ENCODE measurements around the gene STAT3.
"Not testable (repeated sequence)": the region's sequence is repeated elsewhere in the genome, so short reads cannot be mapped to it uniquely, and the experiment has no call there.

DNA sequence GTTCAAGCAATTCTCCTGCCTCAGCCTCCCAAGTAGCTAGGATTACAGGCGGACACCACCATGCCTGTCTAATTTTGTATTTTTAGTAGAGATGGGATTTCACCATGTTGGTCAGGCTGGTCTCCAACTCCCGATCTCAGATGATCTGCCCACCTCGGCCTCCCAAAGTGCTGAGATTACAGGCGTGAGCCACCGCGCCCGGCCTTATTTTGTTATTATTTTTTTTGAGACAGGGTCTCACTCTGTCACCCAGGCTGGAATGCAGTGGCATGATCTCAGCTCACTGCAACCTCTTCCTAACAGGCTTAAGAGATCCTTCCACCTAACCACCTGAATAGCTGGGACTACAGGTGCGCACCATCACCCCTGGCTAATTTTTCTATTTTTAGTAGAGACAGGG is 7.4 kb upstream of the STAT3 start:
- TF ChIP-seq, protein P1, sequence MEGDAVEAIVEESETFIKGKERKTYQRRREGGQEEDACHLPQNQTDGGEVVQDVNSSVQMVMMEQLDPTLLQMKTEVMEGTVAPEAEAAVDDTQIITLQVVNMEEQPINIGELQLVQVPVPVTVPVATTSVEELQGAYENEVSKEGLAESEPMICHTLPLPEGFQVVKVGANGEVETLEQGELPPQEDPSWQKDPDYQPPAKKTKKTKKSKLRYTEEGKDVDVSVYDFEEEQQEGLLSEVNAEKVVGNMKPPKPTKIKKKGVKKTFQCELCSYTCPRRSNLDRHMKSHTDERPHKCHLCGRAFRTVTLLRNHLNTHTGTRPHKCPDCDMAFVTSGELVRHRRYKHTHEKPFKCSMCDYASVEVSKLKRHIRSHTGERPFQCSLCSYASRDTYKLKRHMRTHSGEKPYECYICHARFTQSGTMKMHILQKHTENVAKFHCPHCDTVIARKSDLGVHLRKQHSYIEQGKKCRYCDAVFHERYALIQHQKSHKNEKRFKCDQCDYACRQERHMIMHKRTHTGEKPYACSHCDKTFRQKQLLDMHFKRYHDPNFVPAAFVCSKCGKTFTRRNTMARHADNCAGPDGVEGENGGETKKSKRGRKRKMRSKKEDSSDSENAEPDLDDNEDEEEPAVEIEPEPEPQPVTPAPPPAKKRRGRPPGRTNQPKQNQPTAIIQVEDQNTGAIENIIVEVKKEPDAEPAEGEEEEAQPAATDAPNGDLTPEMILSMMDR (conservative IDR thresholded peaks at IDR 0.05): not testable (repeated sequence)
- not testable (repeated sequence) for TF ChIP-seq EZH2 (IDR thresholded peaks at IDR 0.05; ENCODE audit: low read depth)

All from PC-9 (cell line).